GM20000 (cell line): ENCODE measurements around the gene VIT.
"Not testable (repeated sequence)": the region's sequence is repeated elsewhere in the genome, so short reads cannot be mapped to it uniquely, and the experiment has no call there.

Experiments used
- DNase-seq: peaks from one replicate; pipeline ENCODE4 v3.0.0; 2012; ENCODE audit warnings: low spot score
- TF ChIP-seq, protein P1 (sequence below): IDR thresholded peaks from 2 replicates; pipeline ENCODE4 v1.5.1; 2012; ENCODE audit warnings: mild to moderate bottlenecking, control low read depth; ENCODE audit errors: extremely low read depth, missing control alignments

VIT gene

DNA sequence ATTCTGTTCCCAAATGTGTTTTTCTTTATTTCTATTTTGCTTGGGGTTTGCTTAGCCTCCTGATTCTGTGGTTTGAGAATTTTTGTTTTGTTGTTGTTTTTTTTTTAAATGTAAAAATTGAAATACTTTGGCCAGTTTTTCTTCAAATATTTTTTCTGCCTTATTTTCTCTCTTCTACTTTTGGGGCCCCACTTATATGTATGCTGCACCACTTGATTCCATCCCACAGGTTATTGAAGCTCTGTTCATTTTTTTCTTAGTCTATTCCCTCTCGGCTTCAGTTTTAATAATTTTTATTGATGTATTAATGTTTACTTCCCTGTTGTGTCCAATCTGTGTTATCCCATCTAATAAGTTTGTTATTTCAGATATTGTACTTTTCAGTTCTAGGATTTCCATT is 17.7 kb upstream of the VIT start:
- TF ChIP-seq, protein P1, sequence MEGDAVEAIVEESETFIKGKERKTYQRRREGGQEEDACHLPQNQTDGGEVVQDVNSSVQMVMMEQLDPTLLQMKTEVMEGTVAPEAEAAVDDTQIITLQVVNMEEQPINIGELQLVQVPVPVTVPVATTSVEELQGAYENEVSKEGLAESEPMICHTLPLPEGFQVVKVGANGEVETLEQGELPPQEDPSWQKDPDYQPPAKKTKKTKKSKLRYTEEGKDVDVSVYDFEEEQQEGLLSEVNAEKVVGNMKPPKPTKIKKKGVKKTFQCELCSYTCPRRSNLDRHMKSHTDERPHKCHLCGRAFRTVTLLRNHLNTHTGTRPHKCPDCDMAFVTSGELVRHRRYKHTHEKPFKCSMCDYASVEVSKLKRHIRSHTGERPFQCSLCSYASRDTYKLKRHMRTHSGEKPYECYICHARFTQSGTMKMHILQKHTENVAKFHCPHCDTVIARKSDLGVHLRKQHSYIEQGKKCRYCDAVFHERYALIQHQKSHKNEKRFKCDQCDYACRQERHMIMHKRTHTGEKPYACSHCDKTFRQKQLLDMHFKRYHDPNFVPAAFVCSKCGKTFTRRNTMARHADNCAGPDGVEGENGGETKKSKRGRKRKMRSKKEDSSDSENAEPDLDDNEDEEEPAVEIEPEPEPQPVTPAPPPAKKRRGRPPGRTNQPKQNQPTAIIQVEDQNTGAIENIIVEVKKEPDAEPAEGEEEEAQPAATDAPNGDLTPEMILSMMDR: no peak
- no peak for DNase-seq

DNA sequence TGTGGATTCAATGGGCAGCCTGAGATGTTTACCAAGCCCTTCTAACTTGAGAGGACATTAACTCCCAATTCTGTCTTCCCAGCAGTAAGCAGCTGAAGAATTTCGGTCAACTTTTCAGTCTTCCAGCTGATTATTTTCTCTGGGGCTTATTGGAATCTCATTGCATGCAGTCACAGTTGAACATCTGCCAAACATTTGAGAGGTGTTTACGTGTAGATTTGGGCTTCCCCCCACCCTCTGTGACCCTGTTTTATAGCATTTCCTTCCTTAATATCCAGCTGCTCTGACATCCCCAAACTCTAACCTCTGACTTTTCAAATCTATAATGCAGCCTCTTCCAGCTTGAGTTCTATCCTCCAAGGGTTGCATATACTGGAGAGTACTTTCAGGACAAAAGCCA is 16.5 kb upstream of the VIT start:
- TF ChIP-seq, protein P1: no peak
- DNase-seq: no peak

DNA sequence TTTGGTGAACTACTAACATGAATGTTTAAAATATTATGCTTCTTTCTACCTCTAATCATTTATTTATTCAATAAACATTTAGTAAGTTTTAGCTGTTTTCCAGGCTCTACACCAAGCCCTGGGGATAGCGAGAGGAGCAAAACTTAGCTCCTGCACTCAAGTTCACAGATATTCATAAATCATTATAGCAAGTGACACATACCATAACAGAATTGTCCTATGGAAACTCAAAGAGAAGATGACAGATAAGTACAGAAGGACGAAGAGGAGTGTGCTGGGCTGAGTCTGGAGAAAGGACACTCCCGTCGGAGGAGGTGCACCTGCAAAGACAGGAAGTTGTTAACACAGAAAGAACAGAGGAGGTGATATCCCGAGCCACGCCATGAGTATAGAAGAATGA is 13.9 kb upstream of the VIT start:
- TF ChIP-seq, protein P1: no peak
- DNase-seq: no peak

DNA sequence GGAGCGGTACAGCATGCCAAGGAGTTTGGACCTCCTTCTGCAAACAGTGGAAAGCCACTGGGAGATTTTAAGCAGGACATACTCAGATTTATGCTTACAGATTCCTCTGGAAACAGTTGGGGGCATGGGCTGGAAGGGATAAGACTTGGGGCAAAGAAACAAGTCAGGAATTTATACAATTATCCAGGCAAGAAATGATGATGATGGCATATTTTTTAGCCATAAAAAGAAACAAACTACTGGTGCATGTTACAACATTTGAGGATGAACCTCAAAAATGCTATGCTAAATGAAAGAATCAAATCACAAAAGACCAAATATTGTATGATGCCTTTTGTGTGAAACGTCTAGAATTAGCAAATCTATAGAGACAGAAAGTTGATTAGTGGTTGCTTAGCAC is 13.5 kb upstream of the VIT start:
- DNase-seq: no peak
- TF ChIP-seq, protein P1: no peak

DNA sequence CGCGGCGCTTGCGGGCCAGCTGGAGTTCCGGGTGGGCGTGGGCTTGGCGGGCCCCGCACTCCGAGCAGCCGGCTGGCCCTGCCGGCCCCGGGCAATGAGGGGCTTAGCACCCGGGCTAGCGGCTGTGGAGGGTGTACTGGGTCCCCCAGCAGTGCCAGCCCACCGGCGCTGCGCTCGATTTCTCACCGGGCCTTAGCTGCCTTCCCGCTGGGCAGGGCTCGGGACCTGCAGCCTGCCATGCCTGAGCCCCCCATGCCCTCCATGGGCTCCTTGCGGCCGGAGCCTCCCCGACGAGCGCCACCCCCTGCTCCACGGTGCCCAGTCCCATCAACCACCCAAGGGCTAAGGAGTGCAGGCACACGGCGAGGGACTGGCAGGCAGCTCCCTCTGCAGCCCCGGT is 8.2 kb upstream of the VIT start:
- not testable (repeated sequence) for DNase-seq

DNA sequence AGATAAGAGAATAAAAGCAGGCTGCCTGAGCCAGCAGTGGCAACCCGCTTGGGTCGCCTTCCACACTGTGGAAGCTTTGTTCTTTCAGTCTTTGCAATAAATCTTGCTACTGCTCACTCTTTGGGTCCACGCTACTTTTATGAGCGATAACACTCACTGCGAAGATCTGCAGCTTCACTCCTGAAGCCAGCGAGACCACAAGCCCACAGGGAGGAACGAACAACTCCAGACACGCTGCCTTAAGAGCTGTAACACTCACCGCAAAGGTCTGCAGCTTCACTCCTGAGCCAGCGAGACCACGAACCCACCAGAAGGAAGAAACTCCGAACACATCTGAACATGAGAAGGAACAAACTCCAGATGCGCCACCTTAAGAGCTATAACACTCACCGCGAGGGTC is 7.5 kb upstream of the VIT start:
- not testable (repeated sequence) for DNase-seq

DNA sequence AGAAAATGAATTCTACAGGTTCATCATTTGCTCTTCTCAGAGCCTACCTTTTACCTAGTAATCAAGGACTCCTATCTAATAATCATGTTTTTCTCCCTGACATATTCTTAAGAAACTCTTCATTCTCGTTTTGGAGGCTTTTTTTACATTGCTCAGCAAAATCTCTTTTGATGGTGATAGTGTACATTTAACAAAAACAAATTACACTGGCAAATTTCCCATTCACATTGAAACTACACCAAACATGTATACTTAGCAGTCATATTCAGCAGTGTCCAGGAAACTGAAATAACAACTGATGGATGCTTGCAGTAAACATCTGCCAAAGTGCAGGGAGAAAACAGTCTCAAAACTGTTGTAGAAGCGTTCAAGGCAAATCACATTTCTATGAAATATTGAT is 4.4 kb upstream of the VIT start:
- DNase-seq: no peak
- TF ChIP-seq, protein P1: no peak

DNA sequence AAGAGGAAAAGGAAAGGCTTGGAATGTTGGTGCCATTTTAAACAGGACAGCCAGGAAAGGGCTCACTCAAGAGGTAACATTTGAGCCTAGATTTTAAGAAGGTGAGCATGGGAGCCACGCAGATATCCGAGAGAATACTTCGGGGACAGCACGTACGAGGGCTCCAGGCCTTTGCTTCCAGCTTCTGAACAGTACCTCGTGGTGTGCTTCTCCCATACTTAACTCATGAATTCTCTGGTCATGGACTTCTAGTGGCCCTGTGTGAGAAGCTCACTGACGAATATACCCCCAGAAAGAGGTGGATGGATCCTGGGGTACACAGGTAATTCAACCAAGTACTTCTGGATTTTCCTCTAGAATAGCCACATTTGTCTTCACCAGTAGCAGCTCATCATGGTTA is 2.7 kb upstream of the VIT start:
- TF ChIP-seq, protein P1: no peak
- no peak for DNase-seq
